DOHH2 (cell line): Measurements from ENCODE around the gene MYF6.

Source experiments
- H3F3A ChIP-seq: fragments of 200-600 bp; sonication (generic), shearing (Covaris generic); 2 replicates; pipeline ENCODE4 v1.6.0; 2016; ENCODE audit warnings: antibody characterized with exemption, mild to moderate bottlenecking; ENCODE audit not compliant: control insufficient read depth, insufficient read depth
- H3K27ac ChIP-seq: fragments of 200-600 bp; sonication (generic); 2 replicates; pipeline ENCODE4 v1.5.1; 2014; ENCODE audit warnings: low read depth, mild to moderate bottlenecking, low read length, moderate library complexity
- H3K27me3 ChIP-seq: fragments of 200-600 bp; sonication (generic); 2 replicates; pipeline ENCODE4 v1.6.1; 2014; ENCODE audit warnings: mild to moderate bottlenecking, low read length, mixed read lengths; ENCODE audit not compliant: control insufficient read depth
- H3K36me3 ChIP-seq: fragments of 200-600 bp; sonication (generic); 2 replicates; pipeline ENCODE4 v1.6.1; 2014; ENCODE audit warnings: mild to moderate bottlenecking, low read length, moderate library complexity, mixed read lengths; ENCODE audit not compliant: control insufficient read depth
- H3K4me1 ChIP-seq: fragments of 200-600 bp; sonication (generic); 2 replicates; pipeline ENCODE4 v1.6.1; 2014; ENCODE audit warnings: mild to moderate bottlenecking, low read length, mixed read lengths; ENCODE audit not compliant: control insufficient read depth
- H3K4me2 ChIP-seq: fragments of 200-600 bp; sonication (generic); 2 replicates; pipeline ENCODE4 v1.6.0; 2014; ENCODE audit warnings: mild to moderate bottlenecking, low read length, moderate library complexity
- H3K4me3 ChIP-seq: fragments of 200-600 bp; sonication (generic); 2 replicates; pipeline ENCODE4 v1.5.1; 2014; ENCODE audit warnings: mild to moderate bottlenecking, low read length, mixed read lengths
- H3K79me2 ChIP-seq: fragments of 200-600 bp; sonication (generic); 2 replicates; pipeline ENCODE4 v1.6.1; 2014; ENCODE audit warnings: mild to moderate bottlenecking, low read length, mixed read lengths; ENCODE audit not compliant: control insufficient read depth
- H3K9me2 ChIP-seq: fragments of 200-600 bp; sonication (generic); replicated peaks from 2 replicates; pipeline ENCODE4 v1.6.1; 2014; ENCODE audit warnings: mild to moderate bottlenecking, low read length, mixed read lengths; ENCODE audit not compliant: control insufficient read depth
- H3K9me3 ChIP-seq: fragments of 200-600 bp; sonication (generic); 2 replicates; pipeline ENCODE4 v1.6.1; 2014; ENCODE audit warnings: antibody characterized with exemption, low read length, mixed read lengths; ENCODE audit not compliant: control insufficient read depth, insufficient read depth
- H4K20me1 ChIP-seq: fragments of 200-600 bp; sonication (generic); 2 replicates; pipeline ENCODE4 v1.6.0; 2014; ENCODE audit warnings: low read depth, mild to moderate bottlenecking, antibody characterized with exemption, low read length, moderate library complexity; ENCODE audit not compliant: control insufficient read depth, insufficient read depth
- EZH2phosphoT487 ChIP-seq: fragments of 200-600 bp; sonication (generic); IDR thresholded peaks from 2 replicates; pipeline ENCODE4 v1.6.1; 2017; ENCODE audit warnings: borderline replicate concordance, mild to moderate bottlenecking, antibody characterized with exemption, low read length, moderate library complexity, mixed read lengths
- TF ChIP-seq, protein P1 (sequence below): fragments of 200-600 bp; sonication (generic); IDR thresholded peaks from one replicate; pipeline ENCODE4 v1.5.1; 2014; ENCODE audit warnings: antibody characterized with exemption, mild to moderate bottlenecking, low read depth, low read length; ENCODE audit not compliant: poor library complexity, severe bottlenecking

The MYF6 gene

DNA sequence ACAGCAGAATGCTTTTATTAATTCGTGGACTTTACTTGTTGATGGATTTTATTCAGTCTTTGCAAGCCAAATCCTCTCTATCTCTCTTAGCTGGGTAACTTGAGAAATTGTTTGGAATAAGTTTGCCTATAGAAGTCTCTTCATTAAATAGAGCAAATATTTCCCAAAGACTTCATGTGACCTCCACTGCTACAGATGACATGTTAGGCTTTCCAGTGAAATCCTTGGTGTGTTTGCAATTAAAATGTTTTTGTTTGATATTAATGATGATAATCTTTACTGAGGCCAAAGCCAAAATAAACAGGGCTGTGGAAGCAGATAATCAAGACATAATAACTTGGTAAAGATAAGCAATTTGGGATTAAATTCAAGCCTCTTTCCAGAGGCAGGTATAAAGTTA, 4.4 kb downstream of the MYF6 start:
- H3K27ac ChIP-seq = no peak overlapping the region
- H3F3A ChIP-seq = no peaks in the 10 kb centered on the region
- H3K36me3 ChIP-seq = no peaks in the 10 kb centered on the region
- no peaks in the 10 kb centered on the region for H3K9me2 ChIP-seq
- no peak for TF ChIP-seq EZH2phosphoT487
- TF ChIP-seq, protein P1, sequence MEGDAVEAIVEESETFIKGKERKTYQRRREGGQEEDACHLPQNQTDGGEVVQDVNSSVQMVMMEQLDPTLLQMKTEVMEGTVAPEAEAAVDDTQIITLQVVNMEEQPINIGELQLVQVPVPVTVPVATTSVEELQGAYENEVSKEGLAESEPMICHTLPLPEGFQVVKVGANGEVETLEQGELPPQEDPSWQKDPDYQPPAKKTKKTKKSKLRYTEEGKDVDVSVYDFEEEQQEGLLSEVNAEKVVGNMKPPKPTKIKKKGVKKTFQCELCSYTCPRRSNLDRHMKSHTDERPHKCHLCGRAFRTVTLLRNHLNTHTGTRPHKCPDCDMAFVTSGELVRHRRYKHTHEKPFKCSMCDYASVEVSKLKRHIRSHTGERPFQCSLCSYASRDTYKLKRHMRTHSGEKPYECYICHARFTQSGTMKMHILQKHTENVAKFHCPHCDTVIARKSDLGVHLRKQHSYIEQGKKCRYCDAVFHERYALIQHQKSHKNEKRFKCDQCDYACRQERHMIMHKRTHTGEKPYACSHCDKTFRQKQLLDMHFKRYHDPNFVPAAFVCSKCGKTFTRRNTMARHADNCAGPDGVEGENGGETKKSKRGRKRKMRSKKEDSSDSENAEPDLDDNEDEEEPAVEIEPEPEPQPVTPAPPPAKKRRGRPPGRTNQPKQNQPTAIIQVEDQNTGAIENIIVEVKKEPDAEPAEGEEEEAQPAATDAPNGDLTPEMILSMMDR = no peak
- H4K20me1 ChIP-seq = no peaks in the 10 kb centered on the region
- no peak overlapping the region for H3K4me3 ChIP-seq
- H3K27me3 ChIP-seq = no peaks in the 10 kb centered on the region
- H3K79me2 ChIP-seq = no peaks in the 10 kb centered on the region
- no peak overlapping the region for H3K4me2 ChIP-seq
- H3K4me1 ChIP-seq = no peaks in the 10 kb centered on the region
- no peaks in the 10 kb centered on the region; the same call in 1 of the 2 replicates for H3K9me3 ChIP-seq

DNA sequence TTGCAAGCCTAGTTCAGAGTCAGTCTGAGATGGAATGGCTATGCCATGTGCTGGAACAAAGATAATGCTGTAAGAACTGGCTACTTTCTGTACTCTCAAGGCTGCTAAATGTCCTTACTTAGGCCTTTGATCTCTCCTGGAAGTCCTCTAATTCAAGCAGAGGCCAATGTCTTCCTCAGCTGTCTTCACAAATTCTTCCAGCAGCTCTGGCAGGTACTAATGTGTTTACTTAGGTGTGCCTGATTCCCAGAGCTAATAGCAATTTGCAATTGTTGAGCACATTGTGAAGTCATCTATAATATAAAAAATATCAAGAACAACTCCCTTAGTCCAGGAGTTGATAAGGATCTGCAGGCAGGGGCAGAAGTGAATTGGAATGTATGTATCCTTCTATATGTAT, 5.4 kb downstream of the MYF6 start:
- no peak overlapping the region for H3K27ac ChIP-seq
- H3K27me3 ChIP-seq = no peaks in the 10 kb centered on the region
- no peaks in the 10 kb centered on the region for H3K9me3 ChIP-seq
- H3K4me2 ChIP-seq = no peak overlapping the region
- H4K20me1 ChIP-seq = no peaks in the 10 kb centered on the region
- H3K9me2 ChIP-seq = no peaks in the 10 kb centered on the region
- TF ChIP-seq, protein P1 = no peak
- no peak for TF ChIP-seq EZH2phosphoT487
- no peaks in the 10 kb centered on the region for H3K4me1 ChIP-seq
- H3K4me3 ChIP-seq = no peak overlapping the region
- H3K79me2 ChIP-seq = no peaks in the 10 kb centered on the region
- H3F3A ChIP-seq = no peaks in the 10 kb centered on the region
- H3K36me3 ChIP-seq = no peaks in the 10 kb centered on the region

DNA sequence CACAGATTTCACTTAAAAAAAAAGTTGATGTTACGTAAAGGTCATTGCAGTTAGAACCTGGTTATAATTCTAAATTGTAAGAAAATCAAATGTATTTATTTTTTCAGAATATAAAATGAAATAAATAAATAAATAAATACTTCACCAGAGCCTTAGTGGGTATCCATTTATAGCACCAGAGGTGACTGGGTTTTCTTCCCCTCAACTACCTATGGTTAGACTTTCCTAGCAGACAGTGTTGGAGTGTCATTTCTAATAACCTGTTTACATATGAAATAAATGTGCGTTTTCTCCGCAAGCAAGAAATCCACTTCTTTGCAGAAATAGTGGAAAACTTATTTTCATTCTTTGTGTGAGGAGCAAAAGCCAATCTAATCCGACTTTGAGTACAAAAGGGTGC, 6.0 kb downstream of the MYF6 start:
- H3K27ac ChIP-seq = no peak overlapping the region
- H3K79me2 ChIP-seq = no peaks in the 10 kb centered on the region
- H3F3A ChIP-seq = no peaks in the 10 kb centered on the region
- H3K4me3 ChIP-seq = no peak overlapping the region
- H3K4me1 ChIP-seq = no peaks in the 10 kb centered on the region
- no peak for TF ChIP-seq EZH2phosphoT487
- TF ChIP-seq, protein P1 = no peak
- no peaks in the 10 kb centered on the region for H4K20me1 ChIP-seq
- H3K9me2 ChIP-seq = no peaks in the 10 kb centered on the region
- H3K9me3 ChIP-seq = no peaks in the 10 kb centered on the region
- no peak overlapping the region for H3K4me2 ChIP-seq
- H3K36me3 ChIP-seq = no peaks in the 10 kb centered on the region
- no peaks in the 10 kb centered on the region for H3K27me3 ChIP-seq

DNA sequence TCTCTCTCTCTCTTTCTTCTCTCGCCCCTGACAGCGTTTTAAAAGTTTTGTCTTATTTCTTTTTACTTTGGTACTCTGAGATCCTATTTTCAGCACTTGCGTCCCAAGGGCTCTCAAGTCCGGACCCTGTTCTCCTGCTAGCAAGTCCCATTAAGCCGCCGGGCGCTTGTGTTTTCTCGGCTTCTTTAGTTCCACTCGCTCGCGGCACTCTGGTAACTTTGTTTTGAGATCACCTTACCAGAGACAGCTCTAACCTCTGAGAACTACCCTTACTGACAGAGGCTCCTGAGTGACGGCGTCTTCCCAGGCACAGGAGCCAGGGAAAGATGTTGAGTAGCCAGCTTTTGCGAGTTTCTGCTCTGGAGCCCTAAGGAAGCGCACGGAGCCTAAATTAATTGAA, 6.6 kb downstream of the MYF6 start:
- Histone ChIP-seq H3K27me3 (no peaks in the 10 kb centered on the region), H3K79me2 (no peaks in the 10 kb centered on the region), H3K4me1 (no peaks in the 10 kb centered on the region), H3K36me3 (no peaks in the 10 kb centered on the region), H3K27ac (no peak overlapping the region), H3K9me3 (no peaks in the 10 kb centered on the region), H4K20me1 (no peaks in the 10 kb centered on the region), H3K4me2 (no peak overlapping the region), H3K4me3 (no peak overlapping the region), H3K9me2 (no peaks in the 10 kb centered on the region), H3F3A (no peaks in the 10 kb centered on the region)
- no peak for TF ChIP-seq EZH2phosphoT487
- TF ChIP-seq, protein P1 = no peak
